K562 (cell line): ENCODE results near the gene PTCH2. TPM values are rescaled to one million over a fixed set of nuclear protein-coding genes. Genes with fewer than 3 reads are reported as not detected.

Experiments
- ATAC-seq: fragments of 200-7000 bp; cut with Tn5 transposase; 3 replicates; pipeline ENCODE4 v1.9.1; 2020; ENCODE audit warnings: moderate library complexity
- BruUV-seq: library from RNA; stranded (reverse); fragments of 400-500 nt; replicated peaks from 2 replicates; lab custom pipeline; 2021; lab: Mats Ljungman, UMichigan
- CTCF ChIA-PET: fragments of 300-600 bp; formaldehyde crosslinking; extraction: SDS; loops from one replicate; lab custom pipeline; 2021; ENCODE audit warnings: low intra/inter-chr PET ratio; lab: Yijun Ruan, JAX
- POLR2A ChIA-PET: fragments of 300-600, 350-650 bp; sonication (Branson Sonifier 250); formaldehyde crosslinking; extraction: SDS; loops from one replicate; lab custom pipeline; 2021; ENCODE audit warnings: antibody characterized with exemption, inconsistent platforms; lab: Yijun Ruan, JAX
- DNase-seq, 4 experiments: peaks; one replicate each; pipeline versions ENCODE4 v3.0.0 to v3.0.0-alpha.2; 2011 to 2018; ENCODE audit warnings: low spot score in 3 of 4, mixed read lengths in 3 of 4; ENCODE audit errors: extremely low read depth in 1 of 4
- FAIRE-seq: peaks from 2 replicates; lab custom pipeline; 2011; peaks lifted over from hg19 to GRCh38; lab: Jason Lieb, UNC
- H2AFZ ChIP-seq: 2 replicates; pipeline ENCODE4 v1.6.0; 2011; ENCODE audit warnings: low read depth, low read length, control low read depth, inconsistent platforms
- H3K27ac ChIP-seq: fragments of 200-600 bp; 3 replicates; pipeline ENCODE4 v1.8.0; 2011; ENCODE audit warnings: low read depth, mild to moderate bottlenecking, control low read depth, inconsistent platforms, low read length, moderate library complexity, mixed read lengths; ENCODE audit errors: extremely low read depth
- H3K27me3 ChIP-seq, 2 experiments: fragments of 300-600 bp in 1 of 2; 2 replicates in 1 of 2; 3 replicates in 1 of 2; pipeline versions ENCODE4 v1.6.0 to v1.8.0; 2011; ENCODE audit warnings: inconsistent platforms in 2 of 2, low read length in 2 of 2, mild to moderate bottlenecking in 1 of 2, mixed read lengths in 1 of 2, moderate library complexity in 1 of 2; ENCODE audit not compliant: control insufficient read depth in 2 of 2, insufficient read depth in 2 of 2
- H3K36me3 ChIP-seq: fragments of 300-600 bp; 3 replicates; pipeline ENCODE4 v1.8.0; 2011; ENCODE audit warnings: mild to moderate bottlenecking, low read length, inconsistent platforms; ENCODE audit not compliant: control insufficient read depth, insufficient read depth
- H3K4me1 ChIP-seq, 2 experiments: fragments of 200-600 bp in 1 of 2; replicated peaks in 1 of 2; 2 replicates in 1 of 2; 3 replicates in 1 of 2; pipeline versions ENCODE4 v1.5.1 to v1.8.0; 2011; ENCODE audit warnings: inconsistent platforms in 2 of 2, low read length in 2 of 2, mild to moderate bottlenecking in 1 of 2, mixed read lengths in 1 of 2, moderate library complexity in 1 of 2; ENCODE audit not compliant: control insufficient read depth in 2 of 2, insufficient read depth in 2 of 2
- H3K4me2 ChIP-seq: 2 replicates; pipeline ENCODE4 v1.6.1; 2011; ENCODE audit warnings: low read length, control low read depth, inconsistent platforms, mixed read lengths; ENCODE audit not compliant: insufficient read depth
- H3K4me3 ChIP-seq: fragments of 200-600 bp; sonication (generic), shearing (Covaris generic); 2 replicates; pipeline ENCODE4 v1.5.1; 2016; ENCODE audit warnings: control low read depth, inconsistent platforms
- H3K79me2 ChIP-seq: fragments of 200-600 bp; 3 replicates; pipeline ENCODE4 v1.8.0; 2011; ENCODE audit warnings: low read length, inconsistent platforms; ENCODE audit not compliant: control insufficient read depth, insufficient read depth
- H3K9ac ChIP-seq, 2 experiments: 2 replicates each; pipeline versions ENCODE4 v1.6.0 to v1.6.1; 2011; ENCODE audit warnings: low read depth in 2 of 2, low read length in 2 of 2, control low read depth in 1 of 2, inconsistent platforms in 1 of 2, mild to moderate bottlenecking in 1 of 2, mixed read lengths in 1 of 2; ENCODE audit not compliant: insufficient read depth in 1 of 2
- H3K9me1 ChIP-seq: one replicate; pipeline ENCODE4 v1.6.0; 2011; ENCODE audit warnings: inconsistent platforms, mild to moderate bottlenecking, low read length, moderate library complexity; ENCODE audit not compliant: control insufficient read depth, insufficient read depth
- H3K9me3 ChIP-seq: replicated peaks from 2 replicates; pipeline ENCODE4 v1.5.1; 2011; ENCODE audit warnings: low read depth, low read length, inconsistent platforms; ENCODE audit not compliant: control insufficient read depth, insufficient read depth
- H4K20me1 ChIP-seq: replicated peaks from 2 replicates; pipeline ENCODE4 v1.6.1; 2011; ENCODE audit warnings: low read length, inconsistent platforms, mixed read lengths; ENCODE audit not compliant: control insufficient read depth, insufficient read depth
- ATF3 ChIP-seq, 2 experiments: fragments of 450-650 bp in 1 of 2; sonication (generic) in 1 of 2; formaldehyde crosslinking in 1 of 2; IDR thresholded peaks in 1 of 2; conservative IDR thresholded peaks in 1 of 2; 2 replicates each; pipeline versions ENCODE4 v1.6.1 to v1.8.1; 2016 to 2023; ENCODE audit warnings: mild to moderate bottlenecking in 2 of 2, moderate library complexity in 2 of 2, inconsistent platforms in 1 of 2, missing genetic modification reagents in 1 of 2
- CTBP1 ChIP-seq: fragments of 450-650 bp; IDR thresholded peaks from 2 replicates; pipeline ENCODE4 v1.6.1; 2016; ENCODE audit warnings: borderline replicate concordance
- DACH1 ChIP-seq: fragments of 450-650 bp; IDR thresholded peaks from 2 replicates; pipeline ENCODE4 v1.6.1; 2018; ENCODE audit not compliant: partially characterized antibody
- DPF2 ChIP-seq: fragments of 450-650 bp; IDR thresholded peaks from 2 replicates; pipeline ENCODE4 v1.6.1; 2016
- EGR1 ChIP-seq: fragments of 450-650 bp; conservative IDR thresholded peaks from 2 replicates; pipeline ENCODE4 v1.6.1; 2017; ENCODE audit warnings: mild to moderate bottlenecking
- EHMT2 ChIP-seq: fragments of 450-650 bp; IDR thresholded peaks from 2 replicates; pipeline ENCODE4 v1.6.1; 2018; ENCODE audit warnings: antibody characterized with exemption
- HDAC1 ChIP-seq, 2 experiments: fragments of 450-650 bp; IDR thresholded peaks; 2 replicates each; pipeline ENCODE4 v1.6.1; 2016 to 2017; ENCODE audit warnings: inconsistent platforms in 1 of 2, mild to moderate bottlenecking in 1 of 2, moderate library complexity in 1 of 2
- PKNOX1 ChIP-seq: fragments of 450-650 bp; IDR thresholded peaks from 2 replicates; pipeline ENCODE4 v1.6.1; 2016
- POLR2AphosphoS2 ChIP-seq: IDR thresholded peaks from 2 replicates; pipeline ENCODE4 v1.6.1; 2012; ENCODE audit warnings: low read length, improper control_type of control experiment
- PRDM10 ChIP-seq: fragments of 450-650 bp; IDR thresholded peaks from 2 replicates; pipeline ENCODE4 v1.6.1; 2018; ENCODE audit not compliant: partially characterized antibody
- SMARCE1 ChIP-seq: fragments of 450-650 bp; IDR thresholded peaks from 2 replicates; pipeline ENCODE4 v1.7.1; 2016; ENCODE audit warnings: mild to moderate bottlenecking
- TCF3 ChIP-seq: sonication (generic); formaldehyde crosslinking; IDR thresholded peaks from 2 replicates; pipeline ENCODE4 v1.4.0; 2020; ENCODE audit warnings: mild to moderate bottlenecking, missing genetic modification reagents
- TFAP4 ChIP-seq: sonication (generic); formaldehyde crosslinking; IDR thresholded peaks from 2 replicates; pipeline ENCODE4 v1.8.0; 2022; ENCODE audit warnings: missing genetic modification reagents, mild to moderate bottlenecking, moderate library complexity, borderline replicate concordance
- ZNF780A ChIP-seq: fragments of 250-450 bp; sonication (Bioruptor Pico); IDR thresholded peaks from 2 replicates; pipeline ENCODE4 v1.5.0; 2021; ENCODE audit warnings: mild to moderate bottlenecking
- WGBS: fragments of 100-300 bp; shearing (Covaris generic); methylation state at CpG from one replicate; pipeline ENCODE4 v1.1.6; 2016; ENCODE audit warnings: low coverage, mixed read lengths; ENCODE audit not compliant: insufficient coverage; ENCODE audit errors: missing lambda C conversion rate; 5-methylcytosine and 5-hydroxymethylcytosine counted together
- in situ Hi-C: fragments of 300-500 bp; cut with MboI; formaldehyde crosslinking; loops from 4 replicates; pipeline ENCODE4 v1.15.0; 2018; ENCODE audit warnings: inconsistent platforms, mixed read lengths
- intact Hi-C: fragments of 100-400 bp; cut with micrococcal nuclease; formaldehyde crosslinking; loops from 2 replicates; pipeline ENCODE4 v1.14.2; 2022
- polyA plus RNA-seq, 8 experiments: library from polyadenylated mRNA; depleted of rRNA in 4 of 8; stranded (reverse) in 5 of 8; unstranded in 3 of 8; fragments of >200 nt; fragmentation: Nextera tagmentation in 2 of 8; fragmentation: Illumina TruSeq in 1 of 8; extraction: Ambion mirVana in 2 of 8; extraction: Trizol in 1 of 8; gene quantifications; 2 replicates each; pipeline versions ENCODE4 v1.2.1 to v1.2.3, GENCODE V29; 2011 to 2014; ENCODE audit warnings: inconsistent platforms in 1 of 8, missing spikeins in 1 of 8
- total RNA-seq, 7 experiments: library from RNA; depleted of rRNA in 6 of 7; stranded (reverse); fragments of >200 nt in 6 of 7; fragmentation: Illumina TruSeq in 2 of 7; extraction: Trizol in 2 of 7; gene quantifications; 2 replicates each; pipeline versions ENCODE4 v1.2.1 to v1.2.3, GENCODE V29; 2011 to 2021; ENCODE audit warnings: low replicate concordance in 1 of 7

PTCH2 gene
- total and polyA plus RNA-seq, 9 of the 15 experiments (the other 6 are each of a cell fraction or from before 2014, with no cell fraction given): 0.15 to 27.3 (median 0.48) TPM; not detected in 1

- no peaks in the 10 kb centered on the region for H4K20me1 ChIP-seq
- ATAC-seq (peak; percentile 45), FAIRE-seq (peak; percentile 78), DNase-seq (peak in 3 of 4 experiments; percentile 44 to 74 (median 65))
- no peak overlapping the region for H3K4me3 ChIP-seq
- no peaks in the 10 kb centered on the region for H3K79me2 ChIP-seq
- intact Hi-C loops: loop anchor here (5.0 kb wide), 2 partner anchors 41 to 221 kb away; partner anchors contain the start of genes HECTD3 and UROD
- H3K4me2 ChIP-seq: peak overlapping the region; percentile 69
- ChIA-PET POLR2A (interaction anchor here (0.5 to 12.0 kb wide), 9 partner anchors 9 to 728 kb away, joined by 3 to 253 read pairs (median 3); partner anchors contain the start of genes PLK3 and RPS8), CTCF (no interaction called here)
- no peaks in the 10 kb centered on the region for H3K9me1 ChIP-seq
- H3K27ac ChIP-seq: no peak overlapping the region
- in situ Hi-C loops: loop anchor here (5.0 to 10.0 kb wide), 2 partner anchors 221 to 514 kb away; partner anchors contain the start of genes HECTD3 and UROD
- H3K36me3 ChIP-seq: no peaks in the 10 kb centered on the region
- H2AFZ ChIP-seq: peak overlapping the region; percentile 67
- H3K27me3 ChIP-seq: no peaks in the 10 kb centered on the region
- no peaks in the 10 kb centered on the region for H3K9me3 ChIP-seq
- no TSS peak for BruUV-seq
- WGBS: 12% methylated on average over 7 of the region's 7 CpGs
- H3K4me1 ChIP-seq: peaks cover 20 to 21% of the 10 kb centered on the region in 2 experiments; a peak in 4 of 5 replicates
- H3K9ac ChIP-seq: peak overlapping the region; percentile 4 to 66; a peak in 2 of 4 replicates
- TF ChIP-seq TFAP4 (peak; percentile 96), DPF2 (peak; percentile 68), HDAC1 (IDR thresholded peaks at IDR 0.05) (peak in 1 of 2 experiments; percentile 48; a peak in 1 of 4 replicates), PRDM10 (no peak), POLR2AphosphoS2 (no peak), CTBP1 (peak; percentile 71; the same call in 1 of the 2 replicates), EGR1 (0 out of 2 replicates have a peak, but pooled peaks have one; percentile 7), ATF3 (IDR thresholded peaks at IDR 0.05) (no peak), ATF3 (CRISPR knock-in tag; conservative IDR thresholded peaks at IDR 0.05) (no peak), DACH1 (peak; percentile 86), TCF3 (CRISPR knock-in tag) (peak; percentile 35; the same call in 1 of the 2 replicates), PKNOX1 (peak; percentile 94), EHMT2 (0 out of 2 replicates have a peak, but pooled peaks have one; percentile 34), SMARCE1 (0 out of 2 replicates have a peak, but pooled peaks have one; percentile 41), ZNF780A (no peak)
Observed at GRCh38 chr1:44790968-44791801, 51.9 kb downstream of the PTCH2 start.
